ENCODE measurements around the gene MXD4. TPM values are rescaled to one million over a fixed set of nuclear protein-coding genes. Genes with fewer than 3 reads are reported as not detected.

The MXD4 gene
- polyA plus RNA-seq, 1 experiment, result 58.3 TPM

GRCh38 chr4:2248044-2248780 lies 13.7 kb downstream of the MXD4 start:
- CTCF ChIA-PET, result no interaction called here
- TF ChIP-seq, protein P1, sequence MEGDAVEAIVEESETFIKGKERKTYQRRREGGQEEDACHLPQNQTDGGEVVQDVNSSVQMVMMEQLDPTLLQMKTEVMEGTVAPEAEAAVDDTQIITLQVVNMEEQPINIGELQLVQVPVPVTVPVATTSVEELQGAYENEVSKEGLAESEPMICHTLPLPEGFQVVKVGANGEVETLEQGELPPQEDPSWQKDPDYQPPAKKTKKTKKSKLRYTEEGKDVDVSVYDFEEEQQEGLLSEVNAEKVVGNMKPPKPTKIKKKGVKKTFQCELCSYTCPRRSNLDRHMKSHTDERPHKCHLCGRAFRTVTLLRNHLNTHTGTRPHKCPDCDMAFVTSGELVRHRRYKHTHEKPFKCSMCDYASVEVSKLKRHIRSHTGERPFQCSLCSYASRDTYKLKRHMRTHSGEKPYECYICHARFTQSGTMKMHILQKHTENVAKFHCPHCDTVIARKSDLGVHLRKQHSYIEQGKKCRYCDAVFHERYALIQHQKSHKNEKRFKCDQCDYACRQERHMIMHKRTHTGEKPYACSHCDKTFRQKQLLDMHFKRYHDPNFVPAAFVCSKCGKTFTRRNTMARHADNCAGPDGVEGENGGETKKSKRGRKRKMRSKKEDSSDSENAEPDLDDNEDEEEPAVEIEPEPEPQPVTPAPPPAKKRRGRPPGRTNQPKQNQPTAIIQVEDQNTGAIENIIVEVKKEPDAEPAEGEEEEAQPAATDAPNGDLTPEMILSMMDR (IDR thresholded peaks at IDR 0.05; ENCODE audit: insufficient read depth, low read depth, low read length), result no peak
- no peak overlapping the region for H3K4me3 ChIP-seq (ENCODE audit: low read depth, low read length)
- POLR2A ChIA-PET, result no interaction called here
- H3K36me3 ChIP-seq (ENCODE audit: control insufficient read depth, insufficient read depth, low read length), result peaks cover 25% of the 10 kb centered on the region
- no peak for DNase-seq (ENCODE audit: low read depth)
- no peaks in the 10 kb centered on the region for H3K27me3 ChIP-seq (ENCODE audit: control insufficient read depth, insufficient read depth, low read length)

DNA sequence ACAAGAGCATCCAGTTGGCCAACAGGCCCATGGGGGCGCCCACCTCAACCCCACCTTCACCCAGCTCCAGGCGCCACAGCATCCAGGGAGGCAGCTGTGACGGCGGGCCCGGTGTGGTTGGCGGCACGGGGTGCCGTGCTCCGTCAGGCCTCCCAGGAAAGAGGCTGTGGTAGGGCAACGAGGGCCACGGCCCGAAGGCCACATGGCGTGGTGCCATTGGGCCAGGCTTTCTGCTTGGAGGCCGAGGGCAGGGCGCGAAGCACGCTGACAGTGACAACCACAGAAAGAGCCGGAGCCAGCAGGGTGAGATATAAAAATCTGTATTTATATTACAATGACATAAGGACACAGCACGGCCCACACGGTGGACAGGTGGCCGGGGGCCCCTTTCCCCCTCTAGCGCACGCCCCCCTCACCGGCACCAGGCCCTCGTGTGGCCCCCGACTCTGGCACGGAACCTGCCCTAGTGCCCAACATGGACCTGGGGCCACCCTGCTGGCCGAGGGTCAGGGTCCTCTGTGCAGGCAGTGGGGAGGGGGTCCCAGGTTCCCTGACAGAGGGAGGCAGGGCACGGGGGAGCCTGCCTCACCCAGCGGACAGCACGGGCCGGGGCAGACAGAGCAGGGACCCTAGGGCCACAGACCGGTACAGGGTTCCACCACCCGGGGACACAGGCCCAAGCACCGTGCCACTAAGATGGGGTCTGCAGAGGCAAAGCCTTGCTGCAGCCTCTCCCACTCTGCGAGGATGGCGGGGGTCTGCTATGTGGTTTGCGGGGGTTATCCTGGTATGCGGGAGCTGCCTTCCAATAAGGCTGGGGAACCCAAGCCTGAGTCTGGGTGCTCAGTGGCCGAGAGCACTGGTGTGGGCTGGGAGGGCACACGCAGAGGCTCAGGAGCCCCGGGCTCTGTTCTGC lies 14.5 kb downstream of the MXD4 start:
- no peak for DNase-seq (ENCODE audit: low read depth)
- CTCF ChIA-PET, result no interaction called here
- Histone ChIP-seq H3K36me3 (ENCODE audit: control insufficient read depth, insufficient read depth, low read length) (peaks cover 21% of the 10 kb centered on the region), H3K4me3 (ENCODE audit: low read depth, low read length) (no peak overlapping the region), H3K27me3 (ENCODE audit: control insufficient read depth, insufficient read depth, low read length) (no peaks in the 10 kb centered on the region)
- POLR2A ChIA-PET, result no interaction called here
- TF ChIP-seq, protein P1 (IDR thresholded peaks at IDR 0.05; ENCODE audit: insufficient read depth, low read depth, low read length), result no peak

DNA sequence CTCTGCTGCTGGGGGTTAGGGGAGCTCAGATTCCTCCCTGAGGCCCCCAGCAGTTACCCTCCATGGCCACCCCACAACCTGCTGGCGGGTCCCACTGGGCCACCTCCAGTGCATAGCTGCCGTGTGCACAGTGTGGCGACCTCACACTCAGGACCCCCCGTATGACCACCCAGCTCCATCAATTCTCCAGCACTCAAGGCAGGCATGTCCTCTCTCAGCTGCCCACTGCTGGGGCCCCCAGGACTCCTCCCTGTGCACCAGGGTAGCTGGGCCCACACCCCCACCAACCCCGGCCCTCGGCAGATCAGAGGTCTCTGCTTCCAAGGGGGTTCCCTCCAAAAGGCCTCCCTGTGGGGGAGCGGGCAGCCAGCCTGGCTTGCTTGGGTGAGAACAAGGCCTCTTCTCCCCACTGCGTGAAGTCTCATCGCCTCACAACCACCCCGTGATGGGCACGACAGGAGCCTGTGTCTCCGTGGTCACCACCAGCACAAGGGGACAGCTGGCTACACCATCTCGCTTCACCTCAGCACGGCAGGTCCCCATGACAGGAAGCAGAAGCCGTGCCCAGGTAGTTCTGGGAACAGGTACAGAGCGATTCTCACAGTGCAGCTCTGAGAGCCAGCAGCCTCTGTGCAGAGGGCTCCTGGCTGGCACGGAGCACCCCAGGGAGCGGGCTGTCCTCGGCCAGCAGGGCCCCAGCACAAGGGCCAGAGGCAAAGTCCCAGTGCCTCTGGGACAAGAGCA lies 15.4 kb downstream of the MXD4 start:
- TF ChIP-seq, protein P1 (IDR thresholded peaks at IDR 0.05; ENCODE audit: insufficient read depth, low read depth, low read length), result no peak
- no peak for DNase-seq (ENCODE audit: low read depth)
- CTCF ChIA-PET, result interaction anchor here (0.6 kb wide), 1 partner anchor 278 kb away, joined by 3 read pairs; no protein-coding TSS in a partner anchor
- H3K4me3 ChIP-seq (ENCODE audit: low read depth, low read length), result no peak overlapping the region
- no peaks in the 10 kb centered on the region for H3K27me3 ChIP-seq (ENCODE audit: control insufficient read depth, insufficient read depth, low read length)
- POLR2A ChIA-PET, result no interaction called here
- peaks cover 19% of the 10 kb centered on the region for H3K36me3 ChIP-seq (ENCODE audit: control insufficient read depth, insufficient read depth, low read length)

DNA sequence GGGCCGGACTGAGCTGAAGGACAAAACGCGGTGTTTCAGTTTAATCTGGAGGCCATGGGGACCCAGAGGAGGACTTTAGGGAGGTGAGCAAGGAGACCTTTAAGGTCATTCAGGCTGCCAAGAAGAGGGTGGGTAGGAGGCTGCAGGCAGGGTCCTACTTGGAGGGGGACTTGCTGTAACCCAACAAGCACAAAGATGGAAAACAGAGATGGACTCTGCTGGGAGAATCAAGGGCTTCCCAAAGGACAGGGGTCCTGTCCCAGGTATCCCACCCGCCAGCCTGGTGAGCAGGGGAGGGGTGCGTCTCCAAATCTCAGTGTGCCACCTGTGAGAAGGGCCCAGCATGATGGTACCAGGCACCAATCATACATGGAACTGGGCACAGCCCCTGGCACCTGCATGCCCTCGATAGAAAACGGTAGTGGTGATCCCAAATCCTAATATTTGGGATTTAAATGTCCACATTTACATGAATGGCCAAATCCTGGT lies 16.1 kb downstream of the MXD4 start:
- H3K27me3 ChIP-seq (ENCODE audit: control insufficient read depth, insufficient read depth, low read length), result no peaks in the 10 kb centered on the region
- no peak overlapping the region for H3K4me3 ChIP-seq (ENCODE audit: low read depth, low read length)
- TF ChIP-seq, protein P1 (IDR thresholded peaks at IDR 0.05; ENCODE audit: insufficient read depth, low read depth, low read length), result no peak
- POLR2A ChIA-PET, result no interaction called here
- CTCF ChIA-PET, result no interaction called here
- peaks cover 16% of the 10 kb centered on the region for H3K36me3 ChIP-seq (ENCODE audit: control insufficient read depth, insufficient read depth, low read length)
- no peak for DNase-seq (ENCODE audit: low read depth)

Data from BJ (cell line).